Natural killer cell (primary cell): ENCODE measurements around the gene TCN1. TPM values are rescaled to one million over a fixed set of nuclear protein-coding genes. Genes with fewer than 3 reads are reported as not detected.

Experiments
- ATAC-seq, 3 donors: fragments of 150-1000 bp in 2 of 3; fragments of 200-7000 bp in 1 of 3; cut with Tn5 transposase; 1 replicate in 1 of 3; 2 replicates in 2 of 3; pipeline ENCODE4 v1.10.0; 2021; ENCODE audit warnings: mild to moderate bottlenecking in 2 of 3, moderate library complexity in 2 of 3
- DNase-seq, 2 donors: peaks; one replicate each; pipeline versions ENCODE4 v3.0.0 to v3.0.0-alpha.2; 2013 to 2021; ENCODE audit warnings: mixed read lengths in 1 of 2
- H3K27ac ChIP-seq: one replicate; pipeline ENCODE4 v1.5.1; 2013; ENCODE audit warnings: mild to moderate bottlenecking, low read length
- H3K27me3 ChIP-seq: one replicate; pipeline ENCODE4 v1.6.1; 2013; ENCODE audit warnings: low read length; ENCODE audit not compliant: control insufficient read depth, insufficient read depth
- H3K36me3 ChIP-seq: one replicate; pipeline ENCODE4 v1.6.1; 2013; ENCODE audit warnings: low read length; ENCODE audit not compliant: control insufficient read depth, insufficient read depth
- H3K4me1 ChIP-seq: one replicate; pipeline ENCODE4 v1.6.1; 2013; ENCODE audit warnings: low read length; ENCODE audit not compliant: control insufficient read depth, insufficient read depth
- H3K4me3 ChIP-seq: one replicate; pipeline ENCODE4 v1.5.1; 2013; ENCODE audit warnings: low read length
- H3K9me3 ChIP-seq: one replicate; pipeline ENCODE4 v1.6.1; 2013; ENCODE audit warnings: low read length; ENCODE audit not compliant: control insufficient read depth, insufficient read depth
- H3K27ac Mint-ChIP-seq, 2 donors: one replicate each; pipeline ENCODE4 v1.8.0; 2022; ENCODE audit warnings: mild to moderate bottlenecking in 2 of 2, mixed read lengths in 2 of 2, moderate library complexity in 1 of 2
- H3K27me3 Mint-ChIP-seq, 2 donors: one replicate each; pipeline ENCODE4 v1.8.0; 2022; ENCODE audit warnings: low read depth in 2 of 2, mixed read lengths in 2 of 2
- H3K36me3 Mint-ChIP-seq: one replicate; pipeline ENCODE4 v1.8.0; 2022; ENCODE audit warnings: mixed read lengths
- H3K4me1 Mint-ChIP-seq, 2 donors: one replicate each; pipeline ENCODE4 v1.8.0; 2022; ENCODE audit warnings: mixed read lengths in 2 of 2
- H3K4me3 Mint-ChIP-seq: one replicate; pipeline ENCODE4 v1.8.0; 2022; ENCODE audit warnings: mild to moderate bottlenecking, moderate library complexity, mixed read lengths
- H3K9me3 Mint-ChIP-seq, 2 donors: one replicate each; pipeline ENCODE4 v1.8.0; 2022; ENCODE audit warnings: mixed read lengths in 2 of 2
- WGBS: methylation state at CpG from one replicate; pipeline ENCODE4 v1.1.7; 2013; ENCODE audit warnings: missing lambda C conversion rate; ENCODE audit not compliant: insufficient coverage; 5-methylcytosine and 5-hydroxymethylcytosine counted together
- intact Hi-C: fragments of 100-400 bp; cut with micrococcal nuclease; formaldehyde crosslinking; loops from one replicate; pipeline ENCODE4 v1.14.2; 2022
- total RNA-seq, 4 donors: library from RNA; stranded (reverse); fragments of 120-200 nt in 1 of 4; gene quantifications; one replicate each; pipeline versions ENCODE4 v1.2.3 to v1.2.4, GENCODE V29; 2013 to 2022
- TF ChIP-seq, protein P1 (sequence below): fragments of 200-600 bp; IDR thresholded peaks from one replicate; pipeline ENCODE4 v1.8.0; 2022; ENCODE audit warnings: antibody characterized with exemption

Gene TCN1
- total RNA-seq, 3 donors from 2014 or later (not counting 1 experiment from before 2014, with no cell fraction given), result 0.50 to 30.8 TPM; not detected in 1

DNA sequence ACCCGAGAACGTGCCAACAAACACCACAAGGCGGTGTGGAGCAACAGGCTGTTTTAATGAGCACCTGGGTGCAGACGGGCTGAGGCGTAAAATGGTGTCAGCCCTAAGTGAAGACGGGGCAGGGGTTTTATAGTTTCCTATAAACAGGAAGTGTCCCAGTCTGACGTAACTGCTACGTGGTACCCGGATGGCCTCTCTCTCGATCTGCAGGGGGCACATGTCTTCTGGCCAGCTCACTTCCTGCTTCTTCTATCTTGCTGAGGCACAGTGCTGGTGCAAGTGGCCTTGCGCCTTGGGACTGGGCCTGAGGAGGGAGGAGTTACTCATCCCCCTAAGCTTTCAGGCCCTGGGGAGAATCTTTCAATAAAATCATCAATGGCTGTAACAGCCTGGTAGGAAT, 33.2 kb upstream of the TCN1 start:
- peaks cover 0 to 5% of the 10 kb centered on the region in 2 donors for H3K27me3 Mint-ChIP-seq
- no peak overlapping the region for H3K27ac ChIP-seq
- H3K36me3 ChIP-seq, result no peaks in the 10 kb centered on the region
- no peaks in the 10 kb centered on the region for H3K9me3 ChIP-seq
- H3K27ac Mint-ChIP-seq, result no peak overlapping the region
- TF ChIP-seq, protein P1, sequence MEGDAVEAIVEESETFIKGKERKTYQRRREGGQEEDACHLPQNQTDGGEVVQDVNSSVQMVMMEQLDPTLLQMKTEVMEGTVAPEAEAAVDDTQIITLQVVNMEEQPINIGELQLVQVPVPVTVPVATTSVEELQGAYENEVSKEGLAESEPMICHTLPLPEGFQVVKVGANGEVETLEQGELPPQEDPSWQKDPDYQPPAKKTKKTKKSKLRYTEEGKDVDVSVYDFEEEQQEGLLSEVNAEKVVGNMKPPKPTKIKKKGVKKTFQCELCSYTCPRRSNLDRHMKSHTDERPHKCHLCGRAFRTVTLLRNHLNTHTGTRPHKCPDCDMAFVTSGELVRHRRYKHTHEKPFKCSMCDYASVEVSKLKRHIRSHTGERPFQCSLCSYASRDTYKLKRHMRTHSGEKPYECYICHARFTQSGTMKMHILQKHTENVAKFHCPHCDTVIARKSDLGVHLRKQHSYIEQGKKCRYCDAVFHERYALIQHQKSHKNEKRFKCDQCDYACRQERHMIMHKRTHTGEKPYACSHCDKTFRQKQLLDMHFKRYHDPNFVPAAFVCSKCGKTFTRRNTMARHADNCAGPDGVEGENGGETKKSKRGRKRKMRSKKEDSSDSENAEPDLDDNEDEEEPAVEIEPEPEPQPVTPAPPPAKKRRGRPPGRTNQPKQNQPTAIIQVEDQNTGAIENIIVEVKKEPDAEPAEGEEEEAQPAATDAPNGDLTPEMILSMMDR, result no peak
- 89% methylated on average over 11 of the region's 11 CpGs for WGBS
- no peaks in the 10 kb centered on the region for H3K4me1 Mint-ChIP-seq
- no peak overlapping the region for H3K4me3 Mint-ChIP-seq
- no peak for ATAC-seq
- no peak for DNase-seq
- peaks cover 0 to 2% of the 10 kb centered on the region in 2 donors for H3K9me3 Mint-ChIP-seq
- H3K27me3 ChIP-seq, result no peaks in the 10 kb centered on the region
- no peaks in the 10 kb centered on the region for H3K36me3 Mint-ChIP-seq
- H3K4me1 ChIP-seq, result no peaks in the 10 kb centered on the region
- no peak overlapping the region for H3K4me3 ChIP-seq
- intact Hi-C loops, result no loop called here

DNA sequence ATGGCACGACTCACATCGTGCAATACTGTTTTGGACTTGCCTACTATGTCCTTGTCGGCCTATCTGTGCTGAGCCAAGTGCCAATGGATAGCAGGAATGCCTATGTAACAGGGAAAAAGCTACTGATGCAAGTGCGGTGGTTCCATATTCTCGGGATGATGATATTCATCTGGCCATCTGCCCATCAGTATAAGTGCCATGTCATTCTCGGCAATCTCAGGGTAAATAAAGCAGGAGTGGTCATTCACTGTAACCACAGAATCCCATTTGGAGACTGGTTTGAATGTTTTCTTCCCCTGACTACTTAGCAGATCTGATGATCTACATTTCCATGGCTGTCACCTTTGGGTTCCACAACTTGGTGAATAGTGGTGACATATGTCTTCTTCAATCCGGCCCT, 32.4 kb upstream of the TCN1 start:
- Mint-ChIP-seq H3K4me1 (no peaks in the 10 kb centered on the region), H3K4me3 (no peak overlapping the region), H3K36me3 (no peaks in the 10 kb centered on the region), H3K27me3 (peaks cover 2 to 5% of the 10 kb centered on the region in 2 donors), H3K9me3 (peaks cover 0 to 2% of the 10 kb centered on the region in 2 donors), H3K27ac (no peak overlapping the region)
- TF ChIP-seq, protein P1, result no peak
- Histone ChIP-seq H3K27ac (no peak overlapping the region), H3K9me3 (no peaks in the 10 kb centered on the region), H3K4me1 (no peaks in the 10 kb centered on the region), H3K36me3 (no peaks in the 10 kb centered on the region), H3K4me3 (no peak overlapping the region), H3K27me3 (no peaks in the 10 kb centered on the region)
- intact Hi-C loops, result no loop called here
- DNase-seq (no peak), ATAC-seq (no peak)
- WGBS, result 93% methylated on average over 7 of the region's 7 CpGs

DNA sequence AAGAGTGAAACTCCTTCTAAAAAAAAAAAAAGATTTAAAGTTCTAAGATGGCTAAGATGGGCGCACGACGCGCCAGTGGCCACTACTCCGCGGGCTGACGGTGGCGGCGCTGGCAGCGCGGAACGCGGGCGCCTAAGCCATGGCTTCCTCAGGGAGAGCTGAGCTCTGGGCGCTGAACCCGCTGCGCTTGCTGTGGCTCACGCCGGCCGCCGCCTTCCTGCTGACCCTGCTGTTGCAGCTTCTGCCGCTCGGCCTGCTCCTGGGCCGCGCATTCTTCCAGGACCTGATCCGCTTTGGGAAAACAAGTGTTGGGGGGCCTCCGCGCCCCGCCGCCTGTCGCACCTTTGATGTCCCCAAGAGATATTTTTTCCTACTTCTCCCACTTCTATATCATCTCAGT, 31.8 kb upstream of the TCN1 start:
- Mint-ChIP-seq H3K36me3 (no peaks in the 10 kb centered on the region), H3K9me3 (peaks cover 0 to 2% of the 10 kb centered on the region in 2 donors), H3K27ac (no peak overlapping the region), H3K27me3 (peaks cover 5 to 6% of the 10 kb centered on the region in 2 donors), H3K4me1 (no peaks in the 10 kb centered on the region), H3K4me3 (no peak overlapping the region)
- no peaks in the 10 kb centered on the region for H3K4me1 ChIP-seq
- H3K9me3 ChIP-seq, result no peaks in the 10 kb centered on the region
- ATAC-seq (no peak), DNase-seq (no peak)
- intact Hi-C loops, result no loop called here
- no peaks in the 10 kb centered on the region for H3K27me3 ChIP-seq
- no peak overlapping the region for H3K27ac ChIP-seq
- TF ChIP-seq, protein P1, result no peak
- no peak overlapping the region for H3K4me3 ChIP-seq
- no peaks in the 10 kb centered on the region for H3K36me3 ChIP-seq
- 97% methylated on average over 31 of the region's 31 CpGs for WGBS

DNA sequence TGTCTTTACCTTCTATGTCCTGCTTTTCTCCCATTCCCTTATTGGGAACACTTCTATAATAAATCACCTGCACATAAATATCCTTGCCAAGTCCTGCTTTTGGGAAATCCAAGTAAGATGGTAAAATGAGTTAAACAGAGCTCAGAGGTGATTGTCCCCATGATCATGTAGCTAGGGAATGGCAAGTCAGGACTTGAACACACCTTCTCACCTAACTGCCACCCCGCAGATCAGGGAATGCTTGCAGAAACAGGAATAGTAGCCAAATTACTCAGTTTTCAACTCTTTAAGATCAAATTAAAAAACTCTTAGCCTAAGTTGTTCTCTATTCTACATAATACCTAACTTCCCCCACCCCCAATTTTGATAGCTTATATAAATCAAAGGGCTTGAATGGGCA, 28.3 kb upstream of the TCN1 start:
- TF ChIP-seq, protein P1, result no peak
- ATAC-seq, result no peak
- Mint-ChIP-seq H3K9me3 (peaks cover 6 to 10% of the 10 kb centered on the region in 2 donors), H3K27me3 (peaks cover 6 to 8% of the 10 kb centered on the region in 2 donors), H3K4me1 (no peaks in the 10 kb centered on the region), H3K4me3 (no peak overlapping the region), H3K36me3 (peaks cover 16% of the 10 kb centered on the region), H3K27ac (no peak overlapping the region)
- no peak for DNase-seq
- Histone ChIP-seq H3K4me1 (no peaks in the 10 kb centered on the region), H3K27me3 (no peaks in the 10 kb centered on the region), H3K9me3 (peaks cover 6% of the 10 kb centered on the region), H3K4me3 (no peak overlapping the region), H3K36me3 (no peaks in the 10 kb centered on the region), H3K27ac (no peak overlapping the region)
- intact Hi-C loops, result no loop called here
- WGBS, result 92% methylated on average over 1 of the region's 1 CpG
